ENCODE data around the gene MBLAC1.
A peak's percentile ranks its signal among the peaks of the same experiment; 100 is the strongest.

The MBLAC1 gene

GRCh38 chr7:100173806-100174495 lies 47.2 kb downstream of the MBLAC1 start:
- no peak for DNase-seq

DNA sequence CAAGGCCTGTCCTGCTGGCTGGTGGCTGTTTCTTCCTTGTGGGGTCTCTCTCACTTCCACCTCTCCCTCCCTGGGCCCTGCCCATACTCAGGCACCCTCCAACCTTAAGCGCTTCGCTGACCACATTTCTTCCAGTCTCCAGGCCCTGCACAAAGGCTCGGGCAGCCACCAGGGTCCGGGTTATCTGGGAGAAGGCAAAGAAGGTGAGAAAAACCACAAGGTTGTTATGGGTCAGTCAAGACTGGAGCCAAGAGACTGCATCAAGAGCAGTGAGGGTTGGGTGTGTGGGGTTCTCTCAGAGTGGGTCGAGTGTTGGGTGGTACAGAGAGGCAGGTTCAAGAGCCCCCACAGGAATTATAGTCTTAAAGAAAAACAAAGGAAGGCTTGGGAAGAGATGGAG lies 47.8 kb downstream of the MBLAC1 start:
- DNase-seq, result no peak

DNA sequence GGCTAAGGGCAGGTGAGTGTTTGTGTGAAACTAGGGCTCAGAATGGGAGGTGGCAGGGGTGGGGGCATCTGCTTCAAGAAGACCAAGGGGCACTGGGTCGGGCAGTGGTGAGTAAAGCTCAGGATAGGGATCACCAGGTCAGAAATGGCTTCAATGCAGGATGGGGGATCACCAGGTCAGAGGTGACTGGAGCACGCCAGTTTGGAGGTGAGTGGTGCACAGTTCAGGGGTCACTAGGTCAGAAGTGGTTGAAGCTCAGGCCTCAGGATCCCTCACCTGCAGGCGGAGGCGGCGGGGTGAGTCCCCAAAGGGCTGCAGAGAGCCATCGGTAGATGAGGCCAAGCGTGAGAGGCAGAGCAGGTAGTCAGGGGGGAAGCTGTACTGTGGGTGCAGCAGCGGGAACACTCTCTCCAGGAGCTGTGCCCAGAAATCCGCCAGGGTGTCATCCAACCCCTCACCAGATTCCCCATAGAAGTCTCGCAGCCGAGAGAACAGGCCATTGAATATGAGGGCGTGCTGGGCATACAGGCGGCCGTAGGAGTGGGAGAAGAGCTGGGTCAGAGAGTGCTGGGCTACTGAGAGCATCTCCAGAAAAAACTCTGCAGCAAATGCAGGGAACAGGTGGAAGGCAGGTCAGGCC lies 48.6 kb downstream of the MBLAC1 start:
- DNase-seq, result no peak

- no peak for DNase-seq
Measured at GRCh38 chr7:100176096-100177044, 49.6 kb downstream of the MBLAC1 start.

DNA sequence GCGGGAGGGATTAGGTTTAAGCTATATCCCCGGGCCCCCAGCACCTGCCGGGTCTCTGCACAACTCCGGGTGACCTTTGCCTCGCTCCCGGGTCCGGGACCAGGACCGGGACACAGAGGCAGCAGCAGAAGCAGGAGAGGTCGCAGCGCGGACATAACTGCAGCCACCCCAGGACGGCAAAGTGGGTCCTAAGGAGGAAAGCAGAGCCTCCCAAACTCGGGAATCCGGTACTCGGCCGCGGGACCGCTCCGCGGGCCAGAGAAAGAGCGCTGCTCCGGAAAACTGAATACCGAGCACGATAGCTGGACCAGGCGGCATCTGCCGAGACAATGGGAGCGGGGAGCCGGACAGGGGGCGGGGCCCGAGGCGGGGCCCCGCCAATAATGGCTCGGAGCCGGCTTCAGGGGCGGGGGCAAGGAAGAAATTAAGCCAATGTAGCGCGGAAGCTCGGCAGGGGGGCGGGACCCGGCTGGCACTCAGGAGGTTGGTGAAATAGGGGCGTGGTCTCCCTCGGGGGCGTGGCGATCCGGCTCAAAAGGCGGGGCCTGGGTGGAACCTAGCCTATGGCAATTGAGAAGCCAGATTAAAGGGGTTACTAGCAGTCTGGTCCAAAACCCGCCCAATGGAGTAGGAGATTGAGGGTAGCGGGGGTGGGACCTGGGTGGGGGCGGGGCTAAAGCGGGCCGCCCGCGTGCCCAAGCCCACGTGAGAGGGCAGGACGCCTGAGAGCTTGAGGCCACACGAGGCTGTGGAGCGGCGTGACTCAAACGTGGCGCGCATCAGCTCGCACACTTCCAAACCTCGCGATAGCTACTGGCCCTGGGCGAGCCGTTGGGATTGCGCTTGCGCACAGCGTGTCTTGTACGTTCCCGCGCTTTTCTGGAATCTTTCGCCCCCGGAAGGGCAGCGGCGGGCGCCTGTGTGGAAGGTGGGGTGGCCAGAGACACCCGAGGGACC lies 50.6 kb downstream of the MBLAC1 start, which contains the start of the genes GPC2 and STAG3:
Gene GPC2 (minus strand): TSS at position 337 of the 957 bp plus-strand sequence. CDS start 182 bp downstream, at position 155.
Gene STAG3 (plus strand): TSS at position 874 of the 957 bp plus-strand sequence. CDS start 2,639 bp downstream, outside the sequence.
- DNase-seq, result peak; percentile 97

Measured in CD4-positive, alpha-beta T cell treated with Interleukin-4 for 4 hours (primary cell).